Neutrophil (primary cell): ENCODE measurements around the gene CD99L2.

Experiments used
- H3K27ac ChIP-seq: fragments of 200-600 bp; sonication (generic); 2 replicates; pipeline ENCODE4 v1.5.1; 2016; ENCODE audit warnings: mild to moderate bottlenecking, moderate library complexity
- H3K27me3 ChIP-seq: fragments of 200-600 bp; sonication (generic); 2 replicates; pipeline ENCODE4 v1.6.0; 2016; ENCODE audit warnings: mild to moderate bottlenecking
- H3K36me3 ChIP-seq: fragments of 200-600 bp; sonication (generic); 2 replicates; pipeline ENCODE4 v1.5.1; 2017
- H3K4me1 ChIP-seq, 2 experiments: fragments of 200-600 bp in 1 of 2; sonication (generic) in 1 of 2; 1 replicate in 1 of 2; 2 replicates in 1 of 2; pipeline versions ENCODE4 v1.5.1 to v1.6.1; 2013 to 2016; ENCODE audit warnings: low read depth in 1 of 2, low read length in 1 of 2, mild to moderate bottlenecking in 1 of 2, moderate library complexity in 1 of 2; ENCODE audit not compliant: control insufficient read depth in 1 of 2, insufficient read depth in 1 of 2
- H3K4me3 ChIP-seq, 2 experiments: fragments of 200-600 bp in 1 of 2; sonication (generic) in 1 of 2; 1 replicate in 1 of 2; 2 replicates in 1 of 2; pipeline ENCODE4 v1.5.1; 2013 to 2016; ENCODE audit warnings: low read depth in 1 of 2, low read length in 1 of 2, mild to moderate bottlenecking in 1 of 2, moderate library complexity in 1 of 2
- H3K9me3 ChIP-seq: fragments of 200-600 bp; sonication (generic); 2 replicates; pipeline ENCODE4 v1.5.1; 2016
- CTCF ChIP-seq: fragments of 200-600 bp; sonication (generic); IDR thresholded peaks from 2 replicates; pipeline ENCODE4 v1.5.1; 2016; ENCODE audit warnings: antibody characterized with exemption

CD99L2 gene

DNA sequence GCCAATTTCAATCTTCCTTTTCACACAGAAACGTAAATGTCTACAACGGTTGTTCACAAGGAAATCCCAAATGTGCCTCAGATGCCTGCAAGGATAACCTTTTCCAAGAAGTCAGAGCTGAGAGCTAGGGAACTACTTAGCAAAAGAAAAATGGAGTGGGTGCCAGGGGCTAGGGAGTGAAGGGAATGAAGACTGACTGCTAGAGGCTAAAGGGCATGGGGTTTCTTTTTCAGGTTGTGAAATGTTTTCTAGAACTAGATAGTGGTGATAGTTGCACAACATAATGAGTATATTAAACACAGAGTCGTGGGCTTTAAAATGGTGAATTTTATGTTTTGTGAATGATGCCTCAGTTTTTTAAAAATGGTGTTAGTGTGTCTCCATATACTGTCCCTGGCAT lies 53.4 kb downstream of the CD99L2 start:
- no peak overlapping the region for H3K27ac ChIP-seq
- H3K9me3 ChIP-seq, result no peaks in the 10 kb centered on the region
- no peak for TF ChIP-seq CTCF
- no peak overlapping the region for H3K4me3 ChIP-seq
- H3K4me1 ChIP-seq, result peaks cover 20 to 33% of the 10 kb centered on the region in 2 experiments
- H3K27me3 ChIP-seq, result no peaks in the 10 kb centered on the region
- no peaks in the 10 kb centered on the region for H3K36me3 ChIP-seq

- Histone ChIP-seq H3K27me3 (no peaks in the 10 kb centered on the region), H3K27ac (no peak overlapping the region), H3K4me3 (no peak overlapping the region), H3K4me1 (peaks cover 18 to 25% of the 10 kb centered on the region in 2 experiments), H3K9me3 (no peaks in the 10 kb centered on the region), H3K36me3 (no peaks in the 10 kb centered on the region)
- no peak for TF ChIP-seq CTCF
These were observed 54.5 kb downstream of the CD99L2 start for GRCh38 chrX:150844016-150844415.

GRCh38 chrX:150842198-150842685 lies 56.2 kb downstream of the CD99L2 start:
- H3K27ac ChIP-seq, result peak overlapping the region; percentile 60
- H3K9me3 ChIP-seq, result no peaks in the 10 kb centered on the region
- TF ChIP-seq CTCF, result no peak
- no peaks in the 10 kb centered on the region for H3K36me3 ChIP-seq
- H3K4me1 ChIP-seq, result peaks cover 14 to 15% of the 10 kb centered on the region in 2 experiments
- H3K27me3 ChIP-seq, result no peaks in the 10 kb centered on the region
- H3K4me3 ChIP-seq, result no peak overlapping the region

- H3K27ac ChIP-seq, result peak overlapping the region; percentile 60
- no peaks in the 10 kb centered on the region for H3K36me3 ChIP-seq
- H3K9me3 ChIP-seq, result no peaks in the 10 kb centered on the region
- TF ChIP-seq CTCF, result no peak
- peaks cover 9 to 14% of the 10 kb centered on the region in 2 experiments for H3K4me1 ChIP-seq
- no peaks in the 10 kb centered on the region for H3K27me3 ChIP-seq
- no peak overlapping the region for H3K4me3 ChIP-seq
These were observed 56.8 kb downstream of the CD99L2 start for GRCh38 chrX:150841456-150842197.

- Histone ChIP-seq H3K36me3 (no peaks in the 10 kb centered on the region), H3K27me3 (no peaks in the 10 kb centered on the region), H3K9me3 (no peaks in the 10 kb centered on the region), H3K27ac (no peak overlapping the region), H3K4me1 (peaks cover 9 to 14% of the 10 kb centered on the region in 2 experiments), H3K4me3 (no peak overlapping the region)
- TF ChIP-seq CTCF, result no peak
These were observed 60.6 kb downstream of the CD99L2 start for GRCh38 chrX:150837845-150838244.
